K562 (cell line): ENCODE measurements around the gene ADPRHL1. TPM values are rescaled to one million over a fixed set of nuclear protein-coding genes. Genes with fewer than 3 reads are reported as not detected.
"Not testable (repeated sequence)": the region's sequence is repeated elsewhere in the genome, so short reads cannot be mapped to it uniquely, and the experiment has no call there.

ENCODE experiments used
- ATAC-seq: fragments of 200-7000 bp; cut with Tn5 transposase; 3 replicates; pipeline ENCODE4 v1.9.1; 2020; ENCODE audit warnings: moderate library complexity
- BruUV-seq: library from RNA; stranded (reverse); fragments of 400-500 nt; replicated peaks from 2 replicates; lab custom pipeline; 2021; lab: Mats Ljungman, UMichigan
- CTCF ChIA-PET: fragments of 300-600 bp; formaldehyde crosslinking; extraction: SDS; loops from one replicate; lab custom pipeline; 2021; ENCODE audit warnings: low intra/inter-chr PET ratio; lab: Yijun Ruan, JAX
- POLR2A ChIA-PET: fragments of 300-600, 350-650 bp; sonication (Branson Sonifier 250); formaldehyde crosslinking; extraction: SDS; loops from one replicate; lab custom pipeline; 2021; ENCODE audit warnings: antibody characterized with exemption, inconsistent platforms; lab: Yijun Ruan, JAX
- DNase-seq, 4 experiments: peaks; one replicate each; pipeline versions ENCODE4 v3.0.0 to v3.0.0-alpha.2; 2011 to 2018; ENCODE audit warnings: low spot score in 3 of 4, mixed read lengths in 3 of 4; ENCODE audit errors: extremely low read depth in 1 of 4
- FAIRE-seq: peaks from 2 replicates; lab custom pipeline; 2011; peaks lifted over from hg19 to GRCh38; lab: Jason Lieb, UNC
- H2AFZ ChIP-seq: 2 replicates; pipeline ENCODE4 v1.6.0; 2011; ENCODE audit warnings: low read depth, low read length, control low read depth, inconsistent platforms
- H3K27ac ChIP-seq: fragments of 200-600 bp; 3 replicates; pipeline ENCODE4 v1.8.0; 2011; ENCODE audit warnings: low read depth, mild to moderate bottlenecking, control low read depth, inconsistent platforms, low read length, moderate library complexity, mixed read lengths; ENCODE audit errors: extremely low read depth
- H3K27me3 ChIP-seq, 2 experiments: fragments of 300-600 bp in 1 of 2; 2 replicates in 1 of 2; 3 replicates in 1 of 2; pipeline versions ENCODE4 v1.6.0 to v1.8.0; 2011; ENCODE audit warnings: inconsistent platforms in 2 of 2, low read length in 2 of 2, mild to moderate bottlenecking in 1 of 2, mixed read lengths in 1 of 2, moderate library complexity in 1 of 2; ENCODE audit not compliant: control insufficient read depth in 2 of 2, insufficient read depth in 2 of 2
- H3K36me3 ChIP-seq: fragments of 300-600 bp; 3 replicates; pipeline ENCODE4 v1.8.0; 2011; ENCODE audit warnings: mild to moderate bottlenecking, low read length, inconsistent platforms; ENCODE audit not compliant: control insufficient read depth, insufficient read depth
- H3K4me1 ChIP-seq, 2 experiments: fragments of 200-600 bp in 1 of 2; replicated peaks in 1 of 2; 2 replicates in 1 of 2; 3 replicates in 1 of 2; pipeline versions ENCODE4 v1.5.1 to v1.8.0; 2011; ENCODE audit warnings: inconsistent platforms in 2 of 2, low read length in 2 of 2, mild to moderate bottlenecking in 1 of 2, mixed read lengths in 1 of 2, moderate library complexity in 1 of 2; ENCODE audit not compliant: control insufficient read depth in 2 of 2, insufficient read depth in 2 of 2
- H3K4me2 ChIP-seq: 2 replicates; pipeline ENCODE4 v1.6.1; 2011; ENCODE audit warnings: low read length, control low read depth, inconsistent platforms, mixed read lengths; ENCODE audit not compliant: insufficient read depth
- H3K4me3 ChIP-seq: fragments of 200-600 bp; sonication (generic), shearing (Covaris generic); 2 replicates; pipeline ENCODE4 v1.5.1; 2016; ENCODE audit warnings: control low read depth, inconsistent platforms
- H3K79me2 ChIP-seq: fragments of 200-600 bp; 3 replicates; pipeline ENCODE4 v1.8.0; 2011; ENCODE audit warnings: low read length, inconsistent platforms; ENCODE audit not compliant: control insufficient read depth, insufficient read depth
- H3K9ac ChIP-seq, 2 experiments: 2 replicates each; pipeline versions ENCODE4 v1.6.0 to v1.6.1; 2011; ENCODE audit warnings: low read depth in 2 of 2, low read length in 2 of 2, control low read depth in 1 of 2, inconsistent platforms in 1 of 2, mild to moderate bottlenecking in 1 of 2, mixed read lengths in 1 of 2; ENCODE audit not compliant: insufficient read depth in 1 of 2
- H3K9me1 ChIP-seq: one replicate; pipeline ENCODE4 v1.6.0; 2011; ENCODE audit warnings: inconsistent platforms, mild to moderate bottlenecking, low read length, moderate library complexity; ENCODE audit not compliant: control insufficient read depth, insufficient read depth
- H3K9me3 ChIP-seq: replicated peaks from 2 replicates; pipeline ENCODE4 v1.5.1; 2011; ENCODE audit warnings: low read depth, low read length, inconsistent platforms; ENCODE audit not compliant: control insufficient read depth, insufficient read depth
- H4K20me1 ChIP-seq: replicated peaks from 2 replicates; pipeline ENCODE4 v1.6.1; 2011; ENCODE audit warnings: low read length, inconsistent platforms, mixed read lengths; ENCODE audit not compliant: control insufficient read depth, insufficient read depth
- GTF2E2 ChIP-seq: fragments of 200-800 bp; sonication (Bioruptor generic); IDR thresholded peaks from 2 replicates; pipeline ENCODE4 v1.6.1; 2016; ENCODE audit warnings: missing genetic modification characterization, missing compliant biosample characterization
- HES1 ChIP-seq: fragments of 450-650 bp; IDR thresholded peaks from 2 replicates; pipeline ENCODE4 v1.6.1; 2016; ENCODE audit warnings: low read depth, mild to moderate bottlenecking, moderate library complexity
- HNRNPH1 ChIP-seq: fragments of 200-400 bp; formaldehyde crosslinking; optimal IDR thresholded peaks from 2 replicates; pipeline ENCODE3; 2017; ENCODE audit warnings: low read depth, mild to moderate bottlenecking, low read length, moderate library complexity
- PHB2 ChIP-seq: fragments of 450-650 bp; IDR thresholded peaks from 2 replicates; pipeline ENCODE4 v1.6.1; 2017; ENCODE audit warnings: low read depth
- POLR2B ChIP-seq: fragments of 450-650 bp; IDR thresholded peaks from 2 replicates; pipeline ENCODE4 v1.6.1; 2018; ENCODE audit warnings: low read depth; ENCODE audit not compliant: partially characterized antibody
- RBM25 ChIP-seq: fragments of 200-400 bp; formaldehyde crosslinking; IDR thresholded peaks from 2 replicates; pipeline ENCODE4 v1.6.1; 2018; ENCODE audit warnings: low read length, low read depth, moderate library complexity; ENCODE audit not compliant: severe bottlenecking
- SIRT6 ChIP-seq: IDR thresholded peaks from one replicate; pipeline ENCODE4 v1.6.1; 2012; ENCODE audit warnings: low read depth, mild to moderate bottlenecking, control low read depth, inconsistent platforms, low read length, moderate library complexity
- SPI1 ChIP-seq: IDR thresholded peaks from 2 replicates; pipeline ENCODE4 v1.6.1; 2011; ENCODE audit warnings: low read depth, low read length, control low read depth, borderline replicate concordance
- U2AF2 ChIP-seq: fragments of 200-400 bp; formaldehyde crosslinking; optimal IDR thresholded peaks from 2 replicates; pipeline ENCODE3; 2017; ENCODE audit warnings: low read depth, mild to moderate bottlenecking, low read length
- WGBS: fragments of 100-300 bp; shearing (Covaris generic); methylation state at CpG from one replicate; pipeline ENCODE4 v1.1.6; 2016; ENCODE audit warnings: low coverage, mixed read lengths; ENCODE audit not compliant: insufficient coverage; ENCODE audit errors: missing lambda C conversion rate; 5-methylcytosine and 5-hydroxymethylcytosine counted together
- in situ Hi-C: fragments of 300-500 bp; cut with MboI; formaldehyde crosslinking; loops from 4 replicates; pipeline ENCODE4 v1.15.0; 2018; ENCODE audit warnings: inconsistent platforms, mixed read lengths
- intact Hi-C: fragments of 100-400 bp; cut with micrococcal nuclease; formaldehyde crosslinking; loops from 2 replicates; pipeline ENCODE4 v1.14.2; 2022
- polyA plus RNA-seq, 8 experiments: library from polyadenylated mRNA; depleted of rRNA in 4 of 8; stranded (reverse) in 5 of 8; unstranded in 3 of 8; fragments of >200 nt; fragmentation: Nextera tagmentation in 2 of 8; fragmentation: Illumina TruSeq in 1 of 8; extraction: Ambion mirVana in 2 of 8; extraction: Trizol in 1 of 8; gene quantifications; 2 replicates each; pipeline versions ENCODE4 v1.2.1 to v1.2.3, GENCODE V29; 2011 to 2014; ENCODE audit warnings: inconsistent platforms in 1 of 8, missing spikeins in 1 of 8
- total RNA-seq, 7 experiments: library from RNA; depleted of rRNA in 6 of 7; stranded (reverse); fragments of >200 nt in 6 of 7; fragmentation: Illumina TruSeq in 2 of 7; extraction: Trizol in 2 of 7; gene quantifications; 2 replicates each; pipeline versions ENCODE4 v1.2.1 to v1.2.3, GENCODE V29; 2011 to 2021; ENCODE audit warnings: low replicate concordance in 1 of 7

Gene ADPRHL1
- total and polyA plus RNA-seq, 9 of the 15 experiments (the other 6 are each of a cell fraction or from before 2014, with no cell fraction given): 0.06 to 0.76 (median 0.37) TPM; not detected in 1

GRCh38 chr13:113369189-113369588, 84.1 kb downstream of the ADPRHL1 start:
- Histone ChIP-seq H3K36me3 (no peaks in the 10 kb centered on the region), H3K9me3 (no peaks in the 10 kb centered on the region), H3K9me1 (no peaks in the 10 kb centered on the region), H4K20me1 (no peaks in the 10 kb centered on the region), H3K4me1 (peaks cover 0 to 26% of the 10 kb centered on the region in 2 experiments; a peak in 3 of 5 replicates), H2AFZ (no peak overlapping the region), H3K27me3 (peaks cover 0 to 2% of the 10 kb centered on the region in 2 experiments; a peak in 1 of 5 replicates), H3K4me3 (no peak overlapping the region), H3K27ac (no peak overlapping the region), H3K9ac (no peak overlapping the region), H3K79me2 (no peaks in the 10 kb centered on the region), H3K4me2 (no peak overlapping the region)
- TF ChIP-seq U2AF2: no peak
- no peak for TF ChIP-seq HNRNPH1
- TF ChIP-seq HES1: no peak
- no peak for TF ChIP-seq SPI1
- no peak for TF ChIP-seq SIRT6
- TF ChIP-seq PHB2: no peak
- no peak for TF ChIP-seq POLR2B
- TF ChIP-seq RBM25: no peak
- no peak for TF ChIP-seq GTF2E2
- intact Hi-C loops: no loop called here
- ChIA-PET POLR2A (no interaction called here), CTCF (no interaction called here)
- DNase-seq: no peak
- in situ Hi-C loops: no loop called here
- BruUV-seq: no TSS peak
- FAIRE-seq: no peak
- ATAC-seq: no peak
- 35% methylated on average over 17 of the region's 29 CpGs for WGBS

DNA sequence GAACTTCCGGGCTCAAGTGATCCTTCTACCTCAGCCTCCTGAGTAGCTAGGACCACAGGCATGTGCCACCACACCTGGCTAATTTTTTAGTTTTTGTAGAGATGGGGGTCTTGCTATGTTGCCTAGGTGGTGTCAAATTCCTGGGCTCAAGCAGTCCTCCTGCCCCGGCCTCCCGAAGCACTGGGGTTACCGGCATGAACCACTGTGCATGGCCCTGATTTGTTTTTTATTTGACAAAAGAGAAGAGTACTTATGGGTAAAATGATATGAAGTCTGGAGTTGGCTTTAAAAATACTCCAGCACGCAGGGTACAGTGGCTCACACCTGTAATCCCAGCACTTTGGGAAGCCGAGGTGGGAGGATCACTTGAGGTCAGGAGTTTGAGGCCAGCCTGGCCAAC, 84.9 kb downstream of the ADPRHL1 start:
- POLR2A ChIA-PET, H3K4me2 ChIP-seq, H3K9ac ChIP-seq, ATAC-seq, H3K27ac ChIP-seq, H3K9me1 ChIP-seq, in situ Hi-C loops, H2AFZ ChIP-seq, DNase-seq, H3K4me3 ChIP-seq, FAIRE-seq, H3K36me3 ChIP-seq, H4K20me1 ChIP-seq, H3K79me2 ChIP-seq, H3K27me3 ChIP-seq, CTCF ChIA-PET, intact Hi-C loops, H3K9me3 ChIP-seq, BruUV-seq: not testable (repeated sequence)
- peaks cover 0 to 31% of the 10 kb centered on the region in 2 experiments; a peak in 3 of 5 replicates for H3K4me1 ChIP-seq
- WGBS: 67% methylated on average over 6 of the region's 6 CpGs
